Endothelial cell of umbilical vein (primary cell): Measurements from ENCODE around the gene ZNF609.

ENCODE experiments used
- CTCF ChIP-seq, 2 donors: IDR thresholded peaks; 1 replicate in 1 of 2; 2 replicates in 1 of 2; pipeline ENCODE4 v1.5.1; 2011; ENCODE audit warnings: low read length in 2 of 2, mild to moderate bottlenecking in 2 of 2, moderate library complexity in 2 of 2, control low read depth in 1 of 2, inconsistent platforms in 1 of 2, low read depth in 1 of 2; ENCODE audit not compliant: insufficient read depth in 1 of 2; ENCODE audit errors: extremely low read depth in 1 of 2
- POLR2A ChIP-seq: IDR thresholded peaks from 2 replicates; pipeline ENCODE4 v1.6.1; 2012; ENCODE audit warnings: low read depth, mild to moderate bottlenecking, control low read depth, low read length

GRCh38 chr15:64460206-64460723, at the start of gene ZNF609:
- TF ChIP-seq CTCF (IDR thresholded peaks at IDR 0.05; ENCODE audit: extremely low read depth in 1 of 2, insufficient read depth in 1 of 2, low read depth in 1 of 2, low read length in 2 of 2) (no peak), POLR2A (no peak)
